Activated T-helper 2 cell treated with anti-CD3 and anti-CD28 coated beads, Interferon-gamma antibody, Interleukin-2, Interleukin-4, amounts not matched to agents 10 μg/mL and 5 μg/mL and 100 μg/mL, durations not matched to agents 14 hours and 24 hours and 36 hours (primary cell): ENCODE results near the gene RAPGEF2. TPM values are rescaled to one million over a fixed set of nuclear protein-coding genes. Genes with fewer than 3 reads are reported as not detected.

Experiments used
- DNase-seq: peaks from one replicate; pipeline ENCODE4 v3.0.0; 2021; ENCODE audit warnings: low spot score
- H3K27ac Mint-ChIP-seq: one replicate; pipeline ENCODE4 v1.8.0; 2021; ENCODE audit warnings: mixed read lengths
- H3K27me3 Mint-ChIP-seq: one replicate; pipeline ENCODE4 v1.8.0; 2021; ENCODE audit warnings: low read depth, mixed read lengths
- H3K36me3 Mint-ChIP-seq: one replicate; pipeline ENCODE4 v1.8.0; 2021; ENCODE audit warnings: low read depth, mixed read lengths
- H3K4me1 Mint-ChIP-seq: one replicate; pipeline ENCODE4 v1.8.0; 2021; ENCODE audit warnings: low read depth, mixed read lengths
- H3K4me3 Mint-ChIP-seq: one replicate; pipeline ENCODE4 v1.8.0; 2021; ENCODE audit warnings: low read depth, mild to moderate bottlenecking, moderate library complexity, mixed read lengths
- H3K9me3 Mint-ChIP-seq: one replicate; pipeline ENCODE4 v1.8.0; 2021; ENCODE audit warnings: mixed read lengths
- intact Hi-C: fragments of 100-400 bp; cut with micrococcal nuclease; formaldehyde crosslinking; loops from one replicate; pipeline ENCODE4 v1.15.1; 2023
- total RNA-seq: library from RNA; stranded (reverse); gene quantifications from 2 replicates; pipeline ENCODE4 v1.2.3, GENCODE V29; 2022

Gene RAPGEF2
- total RNA-seq, 1 donor from 2014 or later, result 17.0 TPM

GRCh38 chr4:159201168-159201567 is 98.3 kb downstream of the RAPGEF2 start:
- Mint-ChIP-seq H3K27ac (no peak overlapping the region), H3K4me1 (peaks cover 20% of the 10 kb centered on the region), H3K27me3 (no peaks in the 10 kb centered on the region), H3K4me3 (no peak overlapping the region), H3K9me3 (no peaks in the 10 kb centered on the region), H3K36me3 (no peaks in the 10 kb centered on the region)
- intact Hi-C loops, result loop anchor here (10.0 kb wide), 1 partner anchor 244 kb away; no protein-coding TSS in a partner anchor
- DNase-seq, result no peak

- H3K27me3 Mint-ChIP-seq, result no peaks in the 10 kb centered on the region
- no peak overlapping the region for H3K27ac Mint-ChIP-seq
- no peak for DNase-seq
- H3K36me3 Mint-ChIP-seq, result no peaks in the 10 kb centered on the region
- H3K9me3 Mint-ChIP-seq, result no peaks in the 10 kb centered on the region
- intact Hi-C loops, result loop anchor here (10.0 kb wide), 1 partner anchor 240 kb away; no protein-coding TSS in a partner anchor
- peaks cover 41% of the 10 kb centered on the region for H3K4me1 Mint-ChIP-seq
- no peak overlapping the region for H3K4me3 Mint-ChIP-seq
Observed at GRCh38 chr4:159204566-159204965, 101.7 kb downstream of the RAPGEF2 start.

GRCh38 chr4:159205466-159205865 is 102.6 kb downstream of the RAPGEF2 start:
- H3K4me3 Mint-ChIP-seq, result no peak overlapping the region
- DNase-seq, result no peak
- no peaks in the 10 kb centered on the region for H3K36me3 Mint-ChIP-seq
- peaks cover 41% of the 10 kb centered on the region for H3K4me1 Mint-ChIP-seq
- H3K9me3 Mint-ChIP-seq, result no peaks in the 10 kb centered on the region
- H3K27ac Mint-ChIP-seq, result peak overlapping the region; percentile 54
- intact Hi-C loops, result loop anchor here (5.0 to 10.0 kb wide), 2 partner anchors 103 to 239 kb away; partner anchors contain the start of gene RAPGEF2
- H3K27me3 Mint-ChIP-seq, result no peaks in the 10 kb centered on the region

GRCh38 chr4:159206427-159206871 is 103.6 kb downstream of the RAPGEF2 start:
- Mint-ChIP-seq H3K27me3 (no peaks in the 10 kb centered on the region), H3K27ac (peak overlapping the region; percentile 80), H3K4me1 (peaks cover 41% of the 10 kb centered on the region)

GRCh38 chr4:159209249-159209648 is 106.4 kb downstream of the RAPGEF2 start:
- Mint-ChIP-seq H3K36me3 (no peaks in the 10 kb centered on the region), H3K4me1 (peaks cover 33% of the 10 kb centered on the region), H3K9me3 (no peaks in the 10 kb centered on the region), H3K4me3 (no peak overlapping the region), H3K27ac (no peak overlapping the region), H3K27me3 (no peaks in the 10 kb centered on the region)
- no peak for DNase-seq
- intact Hi-C loops, result loop anchor here (5.0 to 10.0 kb wide), 2 partner anchors 107 to 236 kb away; partner anchors contain the start of gene RAPGEF2

More at GRCh38 chr4:159206427-159206871, 103.6 kb downstream of the RAPGEF2 start:
- intact Hi-C loops, result loop anchor here (1.0 to 10.0 kb wide), 4 partner anchors 104 to 534 kb away; partner anchors contain the start of genes ETFDH and RAPGEF2
- DNase-seq, result peak; percentile 21
- no peaks in the 10 kb centered on the region for H3K36me3 Mint-ChIP-seq
- H3K4me3 Mint-ChIP-seq, result peak overlapping the region; percentile 44
- H3K9me3 Mint-ChIP-seq, result no peaks in the 10 kb centered on the region

GRCh38 chr4:159210975-159211374 is 108.1 kb downstream of the RAPGEF2 start:
- DNase-seq, result no peak
- H3K9me3 Mint-ChIP-seq, result no peaks in the 10 kb centered on the region
- H3K27me3 Mint-ChIP-seq, result no peaks in the 10 kb centered on the region
- no peak overlapping the region for H3K27ac Mint-ChIP-seq
- no peak overlapping the region for H3K4me3 Mint-ChIP-seq
- peaks cover 23% of the 10 kb centered on the region for H3K4me1 Mint-ChIP-seq
- intact Hi-C loops, result no loop called here
- no peaks in the 10 kb centered on the region for H3K36me3 Mint-ChIP-seq

- H3K9me3 Mint-ChIP-seq, result no peaks in the 10 kb centered on the region
- no peak overlapping the region for H3K4me3 Mint-ChIP-seq
- intact Hi-C loops, result no loop called here
- H3K4me1 Mint-ChIP-seq, result peaks cover 5% of the 10 kb centered on the region
- H3K27me3 Mint-ChIP-seq, result no peaks in the 10 kb centered on the region
- no peaks in the 10 kb centered on the region for H3K36me3 Mint-ChIP-seq
- H3K27ac Mint-ChIP-seq, result no peak overlapping the region
- DNase-seq, result no peak
Observed at GRCh38 chr4:159212675-159213293, 109.9 kb downstream of the RAPGEF2 start.

- no peak for DNase-seq
- H3K4me1 Mint-ChIP-seq, result no peaks in the 10 kb centered on the region
- no peak overlapping the region for H3K27ac Mint-ChIP-seq
- no peak overlapping the region for H3K4me3 Mint-ChIP-seq
- intact Hi-C loops, result no loop called here
- H3K9me3 Mint-ChIP-seq, result no peaks in the 10 kb centered on the region
- no peaks in the 10 kb centered on the region for H3K36me3 Mint-ChIP-seq
- H3K27me3 Mint-ChIP-seq, result no peaks in the 10 kb centered on the region
Observed at GRCh38 chr4:159216834-159217233, 114.0 kb downstream of the RAPGEF2 start.

- H3K36me3 Mint-ChIP-seq, result no peaks in the 10 kb centered on the region
- H3K4me3 Mint-ChIP-seq, result no peak overlapping the region
- peaks cover 1% of the 10 kb centered on the region for H3K27me3 Mint-ChIP-seq
- no peaks in the 10 kb centered on the region for H3K4me1 Mint-ChIP-seq
- no peak for DNase-seq
- no peaks in the 10 kb centered on the region for H3K9me3 Mint-ChIP-seq
- intact Hi-C loops, result no loop called here
- H3K27ac Mint-ChIP-seq, result no peak overlapping the region
Observed at GRCh38 chr4:159219862-159220261, 117.0 kb downstream of the RAPGEF2 start.

GRCh38 chr4:159220353-159220752 is 117.5 kb downstream of the RAPGEF2 start:
- H3K4me1 Mint-ChIP-seq, result no peaks in the 10 kb centered on the region
- peaks cover 2% of the 10 kb centered on the region for H3K27me3 Mint-ChIP-seq
- DNase-seq, result no peak
- H3K4me3 Mint-ChIP-seq, result no peak overlapping the region
- intact Hi-C loops, result no loop called here
- H3K36me3 Mint-ChIP-seq, result no peaks in the 10 kb centered on the region
- H3K27ac Mint-ChIP-seq, result no peak overlapping the region
- H3K9me3 Mint-ChIP-seq, result no peaks in the 10 kb centered on the region

GRCh38 chr4:159221280-159221679 is 118.4 kb downstream of the RAPGEF2 start:
- intact Hi-C loops, result no loop called here
- Mint-ChIP-seq H3K4me1 (no peaks in the 10 kb centered on the region), H3K36me3 (no peaks in the 10 kb centered on the region), H3K27ac (no peak overlapping the region), H3K9me3 (no peaks in the 10 kb centered on the region), H3K27me3 (peaks cover 2% of the 10 kb centered on the region), H3K4me3 (no peak overlapping the region)
- no peak for DNase-seq

GRCh38 chr4:159222043-159222552 is 119.2 kb downstream of the RAPGEF2 start:
- Mint-ChIP-seq H3K9me3 (no peaks in the 10 kb centered on the region), H3K36me3 (no peaks in the 10 kb centered on the region), H3K27me3 (peaks cover 2% of the 10 kb centered on the region), H3K4me3 (no peak overlapping the region), H3K4me1 (no peaks in the 10 kb centered on the region), H3K27ac (no peak overlapping the region)
- intact Hi-C loops, result no loop called here
- DNase-seq, result no peak

GRCh38 chr4:159224408-159224807 is 121.5 kb downstream of the RAPGEF2 start:
- Mint-ChIP-seq H3K9me3 (no peaks in the 10 kb centered on the region), H3K36me3 (no peaks in the 10 kb centered on the region), H3K4me3 (no peak overlapping the region), H3K4me1 (no peaks in the 10 kb centered on the region), H3K27ac (no peak overlapping the region), H3K27me3 (peaks cover 2% of the 10 kb centered on the region)
- no peak for DNase-seq
- intact Hi-C loops, result no loop called here
